NT2/D1 (cell line): ENCODE measurements around the gene PTPRN2.
"Not testable (repeated sequence)": the region's sequence is repeated elsewhere in the genome, so short reads cannot be mapped to it uniquely, and the experiment has no call there.

ENCODE experiments used
- DNase-seq: peaks from one replicate; pipeline ENCODE4 v3.0.0-alpha.2; 2011; ENCODE audit warnings: low read depth, low spot score
- H3K27me3 ChIP-seq: 2 replicates; pipeline ENCODE4 v1.6.0; 2011; ENCODE audit warnings: mild to moderate bottlenecking; ENCODE audit not compliant: insufficient read length, insufficient read depth
- H3K36me3 ChIP-seq: 2 replicates; pipeline ENCODE4 v1.6.1; 2011; ENCODE audit warnings: mild to moderate bottlenecking, low read length, mixed read lengths; ENCODE audit not compliant: insufficient read depth, insufficient read length
- H3K4me1 ChIP-seq: 2 replicates; pipeline ENCODE4 v1.5.1; 2011; ENCODE audit not compliant: insufficient read depth, insufficient read length
- H3K4me3 ChIP-seq: 2 replicates; pipeline ENCODE4 v1.5.1; 2011; ENCODE audit warnings: low read depth; ENCODE audit not compliant: insufficient read length
- H3K9ac ChIP-seq: 2 replicates; pipeline ENCODE4 v1.6.0; 2011; ENCODE audit warnings: low read depth; ENCODE audit not compliant: insufficient read length
- H3K9me3 ChIP-seq: 2 replicates; pipeline ENCODE4 v1.5.1; 2011; ENCODE audit warnings: mild to moderate bottlenecking, low read length; ENCODE audit not compliant: insufficient read depth
- SUZ12 ChIP-seq: IDR thresholded peaks from 2 replicates; pipeline ENCODE4 v1.6.1; 2011; ENCODE audit not compliant: insufficient read length, insufficient read depth; ENCODE audit errors: extremely low read depth
- YY1 ChIP-seq: IDR thresholded peaks from 2 replicates; pipeline ENCODE4 v1.6.1; 2011; ENCODE audit not compliant: insufficient read length, insufficient read depth
- ZNF274 ChIP-seq: IDR thresholded peaks from 2 replicates; pipeline ENCODE4 v1.6.1; 2011; ENCODE audit warnings: mild to moderate bottlenecking, low read depth, low read length

Gene PTPRN2

GRCh38 chr7:158278745-158279320 is 308.8 kb downstream of the PTPRN2 start:
- Histone ChIP-seq H3K9ac (no peak overlapping the region), H3K4me1 (peaks cover 5% of the 10 kb centered on the region), H3K4me3 (no peak overlapping the region), H3K27me3 (no peaks in the 10 kb centered on the region), H3K9me3 (peaks cover 4% of the 10 kb centered on the region; the same call in 1 of the 2 replicates), H3K36me3 (no peaks in the 10 kb centered on the region)
- no peak for DNase-seq
- TF ChIP-seq YY1 (no peak), ZNF274 (no peak), SUZ12 (no peak)

- TF ChIP-seq ZNF274 = no peak
- no peak for TF ChIP-seq SUZ12
- TF ChIP-seq YY1 = no peak
- peaks cover 5% of the 10 kb centered on the region for H3K4me1 ChIP-seq
- no peaks in the 10 kb centered on the region for H3K27me3 ChIP-seq
- peaks cover 8% of the 10 kb centered on the region; the same call in 1 of the 2 replicates for H3K9me3 ChIP-seq
- H3K9ac ChIP-seq = no peak overlapping the region
- no peak for DNase-seq
- H3K36me3 ChIP-seq = no peaks in the 10 kb centered on the region
- H3K4me3 ChIP-seq = no peak overlapping the region
These were observed 310.1 kb downstream of the PTPRN2 start for GRCh38 chr7:158277219-158278141.

GRCh38 chr7:158276414-158277218 is 311.0 kb downstream of the PTPRN2 start:
- Histone ChIP-seq H3K27me3 (no peaks in the 10 kb centered on the region), H3K4me1 (peaks cover 5% of the 10 kb centered on the region), H3K36me3 (no peaks in the 10 kb centered on the region), H3K4me3 (no peak overlapping the region), H3K9me3 (peaks cover 8% of the 10 kb centered on the region; the same call in 1 of the 2 replicates), H3K9ac (no peak overlapping the region)
- no peak for TF ChIP-seq YY1
- no peak for TF ChIP-seq SUZ12
- TF ChIP-seq ZNF274 = no peak
- DNase-seq = no peak

- DNase-seq = no peak
- TF ChIP-seq YY1 (no peak), ZNF274 (no peak), SUZ12 (no peak)
- Histone ChIP-seq H3K9ac (no peak overlapping the region), H3K36me3 (no peaks in the 10 kb centered on the region), H3K4me3 (no peak overlapping the region), H3K9me3 (peaks cover 8% of the 10 kb centered on the region; the same call in 1 of the 2 replicates), H3K4me1 (peaks cover 5% of the 10 kb centered on the region), H3K27me3 (no peaks in the 10 kb centered on the region)
These were observed 311.8 kb downstream of the PTPRN2 start for GRCh38 chr7:158275711-158276413.

GRCh38 chr7:158274996-158275395 is 312.6 kb downstream of the PTPRN2 start:
- Histone ChIP-seq H3K4me3 (no peak overlapping the region), H3K4me1 (peaks cover 5% of the 10 kb centered on the region), H3K27me3 (no peaks in the 10 kb centered on the region), H3K36me3 (no peaks in the 10 kb centered on the region), H3K9me3 (peaks cover 8% of the 10 kb centered on the region; the same call in 1 of the 2 replicates), H3K9ac (no peak overlapping the region)
- no peak for TF ChIP-seq YY1
- no peak for TF ChIP-seq SUZ12
- no peak for TF ChIP-seq ZNF274
- no peak for DNase-seq

DNA sequence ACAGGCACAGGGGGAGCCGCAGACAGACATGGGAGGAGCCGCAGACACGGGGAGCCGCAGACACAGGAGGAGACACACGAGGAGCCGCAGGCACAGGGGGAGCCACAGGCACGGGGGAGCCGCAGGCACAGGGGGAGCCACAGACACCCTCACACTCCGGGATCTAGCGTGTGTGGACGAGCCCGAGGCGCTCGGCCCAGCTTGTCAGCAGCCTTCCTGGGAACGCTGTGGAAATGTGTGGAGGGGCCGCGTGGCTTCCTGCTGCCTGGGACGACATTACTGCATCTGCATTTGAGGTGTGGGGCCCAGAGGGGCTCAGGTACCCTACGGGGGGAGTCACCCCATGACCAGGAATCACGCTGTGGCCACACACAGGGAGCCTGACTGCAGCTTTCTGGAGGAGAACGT is 313.2 kb downstream of the PTPRN2 start:
- Histone ChIP-seq H3K27me3 (no peaks in the 10 kb centered on the region), H3K9me3 (peaks cover 8% of the 10 kb centered on the region; the same call in 1 of the 2 replicates), H3K4me3 (no peak overlapping the region), H3K9ac (no peak overlapping the region), H3K36me3 (no peaks in the 10 kb centered on the region), H3K4me1 (peaks cover 5% of the 10 kb centered on the region)
- DNase-seq = no peak
- no peak for TF ChIP-seq SUZ12
- no peak for TF ChIP-seq ZNF274
- no peak for TF ChIP-seq YY1

DNA sequence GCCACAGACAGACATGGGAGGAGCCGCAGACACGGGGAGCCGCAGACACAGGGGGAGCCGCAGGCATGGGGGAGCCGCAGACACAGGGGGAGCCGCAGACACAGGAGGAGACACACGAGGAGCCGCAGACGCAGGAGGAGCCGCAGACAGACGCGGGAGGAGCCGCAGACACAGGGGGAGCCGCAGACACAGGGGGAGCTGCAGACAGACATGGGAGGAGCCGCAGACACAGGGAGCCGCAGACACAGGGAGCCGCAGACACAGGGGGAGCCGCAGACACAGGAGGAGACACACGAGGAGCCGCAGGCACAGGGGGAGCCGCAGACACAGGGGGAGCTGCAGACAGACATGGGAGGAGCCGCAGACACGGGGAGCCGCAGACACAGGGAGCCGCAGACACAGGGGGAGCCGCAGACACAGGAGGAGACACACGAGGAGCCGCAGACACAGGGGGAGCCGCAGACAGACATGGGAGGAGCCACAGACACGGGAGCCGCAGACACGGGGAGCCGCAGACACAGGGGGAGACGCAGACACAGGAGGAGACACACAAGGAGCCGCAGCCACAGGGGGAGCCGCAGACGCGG is 313.8 kb downstream of the PTPRN2 start:
- not testable (repeated sequence) for H3K9ac ChIP-seq, H3K4me1 ChIP-seq, H3K27me3 ChIP-seq, H3K36me3 ChIP-seq, DNase-seq, H3K9me3 ChIP-seq, H3K4me3 ChIP-seq
